SK-N-SH treated with all-trans-retinoic acid at 6 μM for 48 hours (cell line): Measurements from ENCODE around the gene DTL.

ENCODE experiments used
- ATAC-seq: fragments of 200-7000 bp; cut with Tn5 transposase; 3 replicates; pipeline ENCODE4 v1.9.1; 2020; ENCODE audit warnings: mild to moderate bottlenecking, moderate library complexity
- ARNTL ChIP-seq: fragments of 450-650 bp; formaldehyde crosslinking; IDR thresholded peaks from 2 replicates; pipeline ENCODE4 v1.5.0; 2020; ENCODE audit warnings: low read depth, mild to moderate bottlenecking, moderate library complexity, borderline replicate concordance
- BACH2 ChIP-seq: fragments of 250-450 bp; sonication (Bioruptor Pico); IDR thresholded peaks from 2 replicates; pipeline ENCODE4 v1.9.0; 2021; ENCODE audit warnings: mild to moderate bottlenecking, borderline replicate concordance
- CSDC2 ChIP-seq: fragments of 250-450 bp; sonication (Bioruptor Pico); IDR thresholded peaks from 2 replicates; pipeline ENCODE4 v1.5.0; 2020; ENCODE audit warnings: mild to moderate bottlenecking, moderate library complexity
- GLIS3 ChIP-seq: fragments of 250-450 bp; sonication (Bioruptor Pico); IDR thresholded peaks from 2 replicates; pipeline ENCODE4 v1.5.0; 2020; ENCODE audit warnings: mild to moderate bottlenecking, moderate library complexity
- ISL1 ChIP-seq: fragments of 250-450 bp; sonication (Bioruptor Pico); IDR thresholded peaks from 2 replicates; pipeline ENCODE4 v2.1.2; 2022; ENCODE audit warnings: mild to moderate bottlenecking, moderate library complexity
- OSR1 ChIP-seq: fragments of 250-450 bp; sonication (Bioruptor Pico); IDR thresholded peaks from 2 replicates; pipeline ENCODE4 v1.8.0; 2022; ENCODE audit warnings: moderate library complexity, mild to moderate bottlenecking, inconsistent platforms
- POU6F1 ChIP-seq: fragments of 250-450 bp; sonication (Bioruptor Pico); IDR thresholded peaks from 2 replicates; pipeline ENCODE4 v1.8.0; 2021; ENCODE audit warnings: low read depth, mild to moderate bottlenecking, moderate library complexity, borderline replicate concordance
- PPARA ChIP-seq: fragments of 250-450 bp; sonication (Bioruptor Pico); IDR thresholded peaks from 2 replicates; pipeline ENCODE4 v1.5.0; 2020; ENCODE audit warnings: mild to moderate bottlenecking, borderline replicate concordance
- RARB ChIP-seq: fragments of 250-450 bp; sonication (Bioruptor Pico); IDR thresholded peaks from 2 replicates; pipeline ENCODE4 v1.8.0; 2021; ENCODE audit warnings: mild to moderate bottlenecking, moderate library complexity
- SNAI2 ChIP-seq: fragments of 250-450 bp; sonication (Bioruptor Pico); IDR thresholded peaks from 2 replicates; pipeline ENCODE4 v1.5.0; 2020; ENCODE audit warnings: mild to moderate bottlenecking, moderate library complexity
- TCF4 ChIP-seq: fragments of 250-450 bp; sonication (Bioruptor Pico); IDR thresholded peaks from 2 replicates; pipeline ENCODE4 v1.8.0; 2021; ENCODE audit warnings: mild to moderate bottlenecking, moderate library complexity, borderline replicate concordance
- TOX ChIP-seq: fragments of 250-450 bp; sonication (Bioruptor Pico); IDR thresholded peaks from 2 replicates; pipeline ENCODE4 v1.8.0; 2021; ENCODE audit warnings: mild to moderate bottlenecking, moderate library complexity, borderline replicate concordance
- ZC3H10 ChIP-seq: fragments of 250-450 bp; sonication (Bioruptor Pico); IDR thresholded peaks from 2 replicates; pipeline ENCODE4 v1.5.1; 2021; ENCODE audit warnings: mild to moderate bottlenecking, moderate library complexity
- ZFP3 ChIP-seq: fragments of 250-450 bp; sonication (Bioruptor Pico); IDR thresholded peaks from 2 replicates; pipeline ENCODE4 v1.5.0; 2020; ENCODE audit warnings: mild to moderate bottlenecking, moderate library complexity
- ZFP30 ChIP-seq: fragments of 450-650 bp; formaldehyde crosslinking; IDR thresholded peaks from 2 replicates; pipeline ENCODE4 v1.5.0; 2022; ENCODE audit warnings: mild to moderate bottlenecking, moderate library complexity
- ZNF565 ChIP-seq: fragments of 450-650 bp; formaldehyde crosslinking; conservative IDR thresholded peaks from 2 replicates; pipeline ENCODE4 v1.5.0; 2020; ENCODE audit warnings: low read depth, mild to moderate bottlenecking, moderate library complexity
- ZNF8 ChIP-seq: fragments of 450-650 bp; formaldehyde crosslinking; IDR thresholded peaks from 2 replicates; pipeline ENCODE4 v1.5.0; 2020; ENCODE audit warnings: mild to moderate bottlenecking, moderate library complexity
- TF ChIP-seq, protein P1 (sequence below): fragments of 250-450 bp; sonication (Bioruptor Pico); IDR thresholded peaks from 2 replicates; pipeline ENCODE4 v1.5.1; 2020; ENCODE audit warnings: low read depth, mild to moderate bottlenecking, moderate library complexity
- TF ChIP-seq, protein P2 (sequence below): fragments of 250-450 bp; sonication (Bioruptor Pico); IDR thresholded peaks from 2 replicates; pipeline ENCODE4 v1.5.0; 2020; ENCODE audit warnings: mild to moderate bottlenecking, moderate library complexity
- TF ChIP-seq, protein P3 (sequence below): fragments of 250-450 bp; sonication (Bioruptor Pico); IDR thresholded peaks from 2 replicates; pipeline ENCODE4 v1.8.0; 2020; ENCODE audit warnings: mild to moderate bottlenecking, moderate library complexity, borderline replicate concordance

Gene DTL

DNA sequence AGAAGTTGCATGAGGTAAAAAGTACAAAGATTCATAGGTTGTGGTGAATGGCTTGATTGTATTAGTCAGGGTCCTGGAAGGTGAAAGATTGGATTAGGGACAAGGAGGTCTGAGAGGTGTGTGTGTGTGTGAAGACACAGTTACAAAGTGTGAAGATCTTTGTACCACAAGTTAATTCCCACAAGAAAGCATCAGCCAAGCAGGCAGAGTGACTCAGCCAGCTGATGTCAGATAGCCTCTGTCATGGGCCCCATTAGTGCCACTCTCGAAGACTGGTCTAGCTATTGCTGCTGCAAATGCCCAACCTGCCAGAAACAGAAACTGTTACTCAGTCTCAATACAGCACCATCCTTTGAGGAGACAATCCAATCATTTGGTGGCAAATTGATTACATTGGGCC, 96.5 kb downstream of the DTL start:
- no peak for TF ChIP-seq ZNF8 (CRISPR knock-in tag)
- no peak for TF ChIP-seq CSDC2
- TF ChIP-seq ISL1 (CRISPR knock-in tag), result no peak
- no peak for TF ChIP-seq GLIS3 (CRISPR knock-in tag)
- no peak for TF ChIP-seq RARB (CRISPR knock-in tag)
- no peak for TF ChIP-seq ZFP30 (CRISPR knock-in tag)
- TF ChIP-seq, protein P1, sequence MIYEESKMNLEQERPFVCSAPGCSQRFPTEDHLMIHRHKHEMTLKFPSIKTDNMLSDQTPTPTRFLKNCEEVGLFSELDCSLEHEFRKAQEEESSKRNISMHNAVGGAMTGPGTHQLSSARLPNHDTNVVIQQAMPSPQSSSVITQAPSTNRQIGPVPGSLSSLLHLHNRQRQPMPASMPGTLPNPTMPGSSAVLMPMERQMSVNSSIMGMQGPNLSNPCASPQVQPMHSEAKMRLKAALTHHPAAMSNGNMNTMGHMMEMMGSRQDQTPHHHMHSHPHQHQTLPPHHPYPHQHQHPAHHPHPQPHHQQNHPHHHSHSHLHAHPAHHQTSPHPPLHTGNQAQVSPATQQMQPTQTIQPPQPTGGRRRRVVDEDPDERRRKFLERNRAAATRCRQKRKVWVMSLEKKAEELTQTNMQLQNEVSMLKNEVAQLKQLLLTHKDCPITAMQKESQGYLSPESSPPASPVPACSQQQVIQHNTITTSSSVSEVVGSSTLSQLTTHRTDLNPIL, result no peak
- no peak for TF ChIP-seq ZFP3 (CRISPR knock-in tag)
- no peak for TF ChIP-seq ZC3H10
- no peak for TF ChIP-seq BACH2
- TF ChIP-seq, protein P2, sequence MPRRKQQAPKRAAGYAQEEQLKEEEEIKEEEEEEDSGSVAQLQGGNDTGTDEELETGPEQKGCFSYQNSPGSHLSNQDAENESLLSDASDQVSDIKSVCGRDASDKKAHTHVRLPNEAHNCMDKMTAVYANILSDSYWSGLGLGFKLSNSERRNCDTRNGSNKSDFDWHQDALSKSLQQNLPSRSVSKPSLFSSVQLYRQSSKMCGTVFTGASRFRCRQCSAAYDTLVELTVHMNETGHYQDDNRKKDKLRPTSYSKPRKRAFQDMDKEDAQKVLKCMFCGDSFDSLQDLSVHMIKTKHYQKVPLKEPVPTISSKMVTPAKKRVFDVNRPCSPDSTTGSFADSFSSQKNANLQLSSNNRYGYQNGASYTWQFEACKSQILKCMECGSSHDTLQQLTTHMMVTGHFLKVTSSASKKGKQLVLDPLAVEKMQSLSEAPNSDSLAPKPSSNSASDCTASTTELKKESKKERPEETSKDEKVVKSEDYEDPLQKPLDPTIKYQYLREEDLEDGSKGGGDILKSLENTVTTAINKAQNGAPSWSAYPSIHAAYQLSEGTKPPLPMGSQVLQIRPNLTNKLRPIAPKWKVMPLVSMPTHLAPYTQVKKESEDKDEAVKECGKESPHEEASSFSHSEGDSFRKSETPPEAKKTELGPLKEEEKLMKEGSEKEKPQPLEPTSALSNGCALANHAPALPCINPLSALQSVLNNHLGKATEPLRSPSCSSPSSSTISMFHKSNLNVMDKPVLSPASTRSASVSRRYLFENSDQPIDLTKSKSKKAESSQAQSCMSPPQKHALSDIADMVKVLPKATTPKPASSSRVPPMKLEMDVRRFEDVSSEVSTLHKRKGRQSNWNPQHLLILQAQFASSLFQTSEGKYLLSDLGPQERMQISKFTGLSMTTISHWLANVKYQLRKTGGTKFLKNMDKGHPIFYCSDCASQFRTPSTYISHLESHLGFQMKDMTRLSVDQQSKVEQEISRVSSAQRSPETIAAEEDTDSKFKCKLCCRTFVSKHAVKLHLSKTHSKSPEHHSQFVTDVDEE (CRISPR knock-in tag), result no peak
- no peak for TF ChIP-seq POU6F1 (CRISPR knock-in tag)
- TF ChIP-seq ARNTL (CRISPR knock-in tag), result no peak
- no peak for TF ChIP-seq ZNF565 (CRISPR knock-in tag)
- no peak for TF ChIP-seq PPARA
- TF ChIP-seq TCF4, result no peak
- no peak for ATAC-seq

GRCh38 chr1:212133319-212133718, 97.8 kb downstream of the DTL start:
- ATAC-seq, result no peak
- TF ChIP-seq, protein P2 (CRISPR knock-in tag), result no peak
- TF ChIP-seq OSR1 (CRISPR knock-in tag), result no peak
- TF ChIP-seq TOX, result no peak
- no peak for TF ChIP-seq SNAI2 (CRISPR knock-in tag)
- no peak for TF ChIP-seq POU6F1 (CRISPR knock-in tag)
- TF ChIP-seq GLIS3 (CRISPR knock-in tag), result no peak
- TF ChIP-seq ZC3H10, result no peak
- no peak for TF ChIP-seq ZFP3 (CRISPR knock-in tag)
- no peak for TF ChIP-seq CSDC2
- TF ChIP-seq PPARA, result no peak
- no peak for TF ChIP-seq TCF4

GRCh38 chr1:212135166-212135565, 99.6 kb downstream of the DTL start:
- TF ChIP-seq, protein P3, sequence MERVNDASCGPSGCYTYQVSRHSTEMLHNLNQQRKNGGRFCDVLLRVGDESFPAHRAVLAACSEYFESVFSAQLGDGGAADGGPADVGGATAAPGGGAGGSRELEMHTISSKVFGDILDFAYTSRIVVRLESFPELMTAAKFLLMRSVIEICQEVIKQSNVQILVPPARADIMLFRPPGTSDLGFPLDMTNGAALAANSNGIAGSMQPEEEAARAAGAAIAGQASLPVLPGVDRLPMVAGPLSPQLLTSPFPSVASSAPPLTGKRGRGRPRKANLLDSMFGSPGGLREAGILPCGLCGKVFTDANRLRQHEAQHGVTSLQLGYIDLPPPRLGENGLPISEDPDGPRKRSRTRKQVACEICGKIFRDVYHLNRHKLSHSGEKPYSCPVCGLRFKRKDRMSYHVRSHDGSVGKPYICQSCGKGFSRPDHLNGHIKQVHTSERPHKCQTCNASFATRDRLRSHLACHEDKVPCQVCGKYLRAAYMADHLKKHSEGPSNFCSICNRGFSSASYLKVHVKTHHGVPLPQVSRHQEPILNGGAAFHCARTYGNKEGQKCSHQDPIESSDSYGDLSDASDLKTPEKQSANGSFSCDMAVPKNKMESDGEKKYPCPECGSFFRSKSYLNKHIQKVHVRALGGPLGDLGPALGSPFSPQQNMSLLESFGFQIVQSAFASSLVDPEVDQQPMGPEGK, result no peak
- TF ChIP-seq, all 23 proteins: peak for 0
- ATAC-seq, result no peak
